Measurements from ENCODE around the gene PERM1. TPM values are rescaled to one million over a fixed set of nuclear protein-coding genes. Genes with fewer than 3 reads are reported as not detected.

The PERM1 gene
- total and polyA plus RNA-seq, 2 of the 13 experiments (the other 11 are each of a cell fraction or from before 2014, with no cell fraction given), result 0.04 to 0.29 TPM

GRCh38 chr1:942864-943533, 38.9 kb downstream of the PERM1 start:
- CTCF ChIA-PET (ENCODE audit: low intra/inter-chr PET ratio, low total read pairs), result no interaction called here
- no peak for DNase-seq (ENCODE audit: low spot score)
- no peaks in the 10 kb centered on the region for H3K9me3 ChIP-seq (ENCODE audit: low read length)
- no peak overlapping the region for H3K4me3 ChIP-seq (replicated peaks in 1 of 3; ENCODE audit: insufficient read depth in 1 of 3, low read depth in 2 of 3, low read length in 3 of 3)
- H3K4me1 ChIP-seq (ENCODE audit: insufficient read depth, low read length), result peaks cover 32% of the 10 kb centered on the region
- H3K36me3 ChIP-seq (replicated peaks in 1 of 2; ENCODE audit: control insufficient read depth in 1 of 2, insufficient read depth in 2 of 2, low read length in 2 of 2), result peaks cover 11 to 23% of the 10 kb centered on the region in 2 experiments; a peak in 4 of 5 replicates
- H3K27ac ChIP-seq (ENCODE audit: extremely low read length, insufficient read depth, low read length), result no peak overlapping the region
- 0 out of 2 replicates have a peak, but pooled peaks cover 5% of the 10 kb centered on the region for H4K20me1 ChIP-seq (ENCODE audit: insufficient read depth, low read length)
- H3K27me3 ChIP-seq (ENCODE audit: control insufficient read depth in 1 of 2, insufficient read depth in 2 of 2, low read length in 2 of 2), result peaks cover 14 to 31% of the 10 kb centered on the region in 2 experiments
- intact Hi-C loops (cut with micrococcal nuclease; ENCODE audit: unreplicated experiment), result no loop called here
- 97% methylated on average over 10 of the region's 27 CpGs for WGBS (ENCODE audit: low lambda C conversion rate)
- ATAC-seq, result no peak
- in situ Hi-C loops (cut with HindIII; ENCODE audit: extremely low pct_ligation_motif_present, low pct_unique_long_range_greater_than_20kb), result no loop called here
- no peak overlapping the region for H2AFZ ChIP-seq (ENCODE audit: low read length)
- no peak overlapping the region for H3K9ac ChIP-seq (ENCODE audit: insufficient read depth, low read depth, low read length)
- FAIRE-seq, result no peak
- POLR2A ChIA-PET, result interaction anchor here (0.6 kb wide), 1 partner anchor 16 kb away, joined by 4 read pairs; the partner anchor contains the start of gene NOC2L
- TF ChIP-seq ZNF775 (CRISPR knock-in tag; IDR thresholded peaks at IDR 0.05; ENCODE audit: borderline replicate concordance) (no peak), RBM22 (optimal IDR thresholded peaks at IDR 0.05; ENCODE audit: low read length) (peak; percentile 88), ZMAT3 (CRISPR knock-in tag; conservative IDR thresholded peaks at IDR 0.05) (no peak), ZKSCAN5 (CRISPR knock-in tag; IDR thresholded peaks at IDR 0.05) (no peak), MBNL3 (CRISPR knock-in tag; conservative IDR thresholded peaks at IDR 0.05) (no peak), ZNF296 (CRISPR knock-in tag; conservative IDR thresholded peaks at IDR 0.05) (no peak), KDM2A (CRISPR knock-in tag; IDR thresholded peaks at IDR 0.05; ENCODE audit: borderline replicate concordance, low read depth) (peak; percentile 69; the same call in 1 of the 2 replicates), NONO (IDR thresholded peaks at IDR 0.05) (no peak), NONO (CRISPR knock-in tag; conservative IDR thresholded peaks at IDR 0.05) (0 out of 2 replicates have a peak, but pooled peaks have one; percentile 39), PCBP1 (IDR thresholded peaks at IDR 0.05; ENCODE audit: borderline replicate concordance, low read depth, low read length) (no peak), RBFOX2 (IDR thresholded peaks at IDR 0.05; ENCODE audit: low read depth, low read length) (peak; percentile 23; the same call in 1 of the 2 replicates), ZFP62 (CRISPR knock-in tag; IDR thresholded peaks at IDR 0.05) (no peak), PATZ1 (CRISPR knock-in tag; IDR thresholded peaks at IDR 0.05) (peak; percentile 44), AGO2 (optimal IDR thresholded peaks at IDR 0.05; ENCODE audit: low read depth, low read length) (peak; percentile 84), XRCC5 (optimal IDR thresholded peaks at IDR 0.05; ENCODE audit: low read length) (no peak), ZNF549 (CRISPR knock-in tag; IDR thresholded peaks at IDR 0.05) (no peak)
- no peak overlapping the region for H3K4me2 ChIP-seq (ENCODE audit: low read depth, low read length)
- no peaks in the 10 kb centered on the region for H3K79me2 ChIP-seq (ENCODE audit: insufficient read depth, low read length)
- BruUV-seq (replicated peaks), result no TSS peak
